ENCODE measurements around the gene ADGRB2. TPM values are rescaled to one million over a fixed set of nuclear protein-coding genes. Genes with fewer than 3 reads are reported as not detected.

ADGRB2 gene
- total RNA-seq, 4 donors from 2014 or later = 0.82 to 5.1 (median 3.9) TPM

- TF ChIP-seq CTCF (IDR thresholded peaks at IDR 0.05; ENCODE audit: low read depth) = no peak
These were observed 69.8 kb downstream of the ADGRB2 start for GRCh38 chr1:31694069-31694963.

GRCh38 chr1:31693231-31693630 lies 70.9 kb downstream of the ADGRB2 start:
- TF ChIP-seq CTCF (IDR thresholded peaks at IDR 0.05; ENCODE audit: low read depth) = no peak

GRCh38 chr1:31691951-31692350 lies 72.2 kb downstream of the ADGRB2 start:
- TF ChIP-seq CTCF (IDR thresholded peaks at IDR 0.05; ENCODE audit: low read depth) = no peak

GRCh38 chr1:31691446-31691845 lies 72.7 kb downstream of the ADGRB2 start:
- TF ChIP-seq CTCF (IDR thresholded peaks at IDR 0.05; ENCODE audit: low read depth) = no peak

- TF ChIP-seq CTCF (IDR thresholded peaks at IDR 0.05; ENCODE audit: low read depth) = no peak
These were observed 73.2 kb downstream of the ADGRB2 start for GRCh38 chr1:31690921-31691320.

- no peak for TF ChIP-seq CTCF (IDR thresholded peaks at IDR 0.05; ENCODE audit: low read depth)
These were observed 74.3 kb downstream of the ADGRB2 start for GRCh38 chr1:31689854-31690253.

DNA sequence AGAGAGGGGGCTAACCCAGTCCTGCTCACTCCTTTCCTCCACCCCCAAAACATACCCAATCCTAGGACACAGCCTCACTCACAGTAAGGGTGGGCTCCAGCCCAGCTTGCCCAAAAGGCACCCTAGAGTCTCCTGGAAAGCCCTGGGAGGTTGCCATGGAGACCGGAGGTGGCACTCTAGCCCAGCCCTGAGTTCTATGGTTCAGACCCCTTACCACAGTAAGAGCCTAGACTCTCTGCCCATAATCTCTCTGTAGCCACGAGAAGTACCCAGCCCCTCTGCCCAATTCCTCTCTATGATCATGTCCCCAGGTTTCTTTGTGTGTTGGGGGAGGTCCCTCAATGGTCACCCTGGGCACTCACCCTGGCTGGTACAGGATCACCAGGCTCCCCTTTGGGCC lies 74.8 kb downstream of the ADGRB2 start:
- no peak for TF ChIP-seq CTCF (IDR thresholded peaks at IDR 0.05; ENCODE audit: low read depth)
